Measurements from ENCODE around the gene ROR2. TPM values are rescaled to one million over a fixed set of nuclear protein-coding genes. Genes with fewer than 3 reads are reported as not detected.

ROR2 gene
- total RNA-seq, 1 experiment from 2014 or later = not detected

- CTCF ChIA-PET = no interaction called here
- no peak for ATAC-seq
Observed at GRCh38 chr9:91834740-91835139, 115.3 kb downstream of the ROR2 start.

GRCh38 chr9:91833878-91834255 is 116.2 kb downstream of the ROR2 start:
- no peak for DNase-seq
- H3K4me2 ChIP-seq (ENCODE audit: low read length) = no peak overlapping the region
- H3K9ac ChIP-seq (ENCODE audit: low read length) = no peak overlapping the region
- no peaks in the 10 kb centered on the region for H3K9me3 ChIP-seq (ENCODE audit: low read length)
- ATAC-seq = no peak
- no peak overlapping the region for H2AFZ ChIP-seq (ENCODE audit: low read length)
- no peaks in the 10 kb centered on the region for H4K20me1 ChIP-seq (ENCODE audit: low read length)
- peaks cover 14% of the 10 kb centered on the region for H3K4me1 ChIP-seq (ENCODE audit: insufficient read depth, low read length)
- intact Hi-C loops (cut with micrococcal nuclease) = no loop called here
- H3K36me3 ChIP-seq (ENCODE audit: low read depth, low read length) = no peaks in the 10 kb centered on the region
- H3K27me3 ChIP-seq (ENCODE audit: low read length) = no peaks in the 10 kb centered on the region
- H3K79me2 ChIP-seq (ENCODE audit: low read length) = no peaks in the 10 kb centered on the region
- no TSS peak for BruUV-seq (replicated peaks)
- no peak for TF ChIP-seq EZH2phosphoT487 (IDR thresholded peaks at IDR 0.05; ENCODE audit: borderline replicate concordance, low read length)
- TF ChIP-seq, protein P1, sequence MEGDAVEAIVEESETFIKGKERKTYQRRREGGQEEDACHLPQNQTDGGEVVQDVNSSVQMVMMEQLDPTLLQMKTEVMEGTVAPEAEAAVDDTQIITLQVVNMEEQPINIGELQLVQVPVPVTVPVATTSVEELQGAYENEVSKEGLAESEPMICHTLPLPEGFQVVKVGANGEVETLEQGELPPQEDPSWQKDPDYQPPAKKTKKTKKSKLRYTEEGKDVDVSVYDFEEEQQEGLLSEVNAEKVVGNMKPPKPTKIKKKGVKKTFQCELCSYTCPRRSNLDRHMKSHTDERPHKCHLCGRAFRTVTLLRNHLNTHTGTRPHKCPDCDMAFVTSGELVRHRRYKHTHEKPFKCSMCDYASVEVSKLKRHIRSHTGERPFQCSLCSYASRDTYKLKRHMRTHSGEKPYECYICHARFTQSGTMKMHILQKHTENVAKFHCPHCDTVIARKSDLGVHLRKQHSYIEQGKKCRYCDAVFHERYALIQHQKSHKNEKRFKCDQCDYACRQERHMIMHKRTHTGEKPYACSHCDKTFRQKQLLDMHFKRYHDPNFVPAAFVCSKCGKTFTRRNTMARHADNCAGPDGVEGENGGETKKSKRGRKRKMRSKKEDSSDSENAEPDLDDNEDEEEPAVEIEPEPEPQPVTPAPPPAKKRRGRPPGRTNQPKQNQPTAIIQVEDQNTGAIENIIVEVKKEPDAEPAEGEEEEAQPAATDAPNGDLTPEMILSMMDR (conservative IDR thresholded peaks at IDR 0.05; ENCODE audit: low read depth, low read length) = no peak
- no peak for TF ChIP-seq EZH2 (IDR thresholded peaks at IDR 0.05; ENCODE audit: low read length, unreplicated experiment)
- ChIA-PET POLR2A (ENCODE audit: unreplicated experiment) (no interaction called here), CTCF (no interaction called here)
- no peaks in the 10 kb centered on the region for H3K9me2 ChIP-seq (replicated peaks; ENCODE audit: low read length)
- no peak overlapping the region for H3K4me3 ChIP-seq (ENCODE audit: low read length)
- H3K27ac ChIP-seq (ENCODE audit: low read length) = no peak overlapping the region
- H3F3A ChIP-seq (ENCODE audit: low read length, unreplicated experiment) = no peaks in the 10 kb centered on the region

More at GRCh38 chr9:91834740-91835139, 115.3 kb downstream of the ROR2 start:
- H3K79me2 ChIP-seq (ENCODE audit: low read length) = no peaks in the 10 kb centered on the region
- TF ChIP-seq EZH2phosphoT487 (IDR thresholded peaks at IDR 0.05; ENCODE audit: borderline replicate concordance, low read length) = no peak
- TF ChIP-seq, protein P1 (conservative IDR thresholded peaks at IDR 0.05; ENCODE audit: low read depth, low read length) = no peak
- TF ChIP-seq EZH2 (IDR thresholded peaks at IDR 0.05; ENCODE audit: low read length, unreplicated experiment) = no peak
- no peaks in the 10 kb centered on the region for H4K20me1 ChIP-seq (ENCODE audit: low read length)
- no peaks in the 10 kb centered on the region for H3K9me2 ChIP-seq (replicated peaks; ENCODE audit: low read length)
- no peak overlapping the region for H3K27ac ChIP-seq (ENCODE audit: low read length)
- no peaks in the 10 kb centered on the region for H3K36me3 ChIP-seq (ENCODE audit: low read depth, low read length)
- intact Hi-C loops (cut with micrococcal nuclease) = no loop called here
- H3K9ac ChIP-seq (ENCODE audit: low read length) = no peak overlapping the region
- H2AFZ ChIP-seq (ENCODE audit: low read length) = no peak overlapping the region
- no peaks in the 10 kb centered on the region for H3K27me3 ChIP-seq (ENCODE audit: low read length)
- BruUV-seq (replicated peaks) = no TSS peak
- no peaks in the 10 kb centered on the region for H3F3A ChIP-seq (ENCODE audit: low read length, unreplicated experiment)
- no peak overlapping the region for H3K4me3 ChIP-seq (ENCODE audit: low read length)
- H3K4me2 ChIP-seq (ENCODE audit: low read length) = no peak overlapping the region
- peaks cover 15% of the 10 kb centered on the region for H3K4me1 ChIP-seq (ENCODE audit: insufficient read depth, low read length)
- H3K9me3 ChIP-seq (ENCODE audit: low read length) = no peaks in the 10 kb centered on the region
- no peak for DNase-seq
- POLR2A ChIA-PET (ENCODE audit: unreplicated experiment) = no interaction called here

DNA sequence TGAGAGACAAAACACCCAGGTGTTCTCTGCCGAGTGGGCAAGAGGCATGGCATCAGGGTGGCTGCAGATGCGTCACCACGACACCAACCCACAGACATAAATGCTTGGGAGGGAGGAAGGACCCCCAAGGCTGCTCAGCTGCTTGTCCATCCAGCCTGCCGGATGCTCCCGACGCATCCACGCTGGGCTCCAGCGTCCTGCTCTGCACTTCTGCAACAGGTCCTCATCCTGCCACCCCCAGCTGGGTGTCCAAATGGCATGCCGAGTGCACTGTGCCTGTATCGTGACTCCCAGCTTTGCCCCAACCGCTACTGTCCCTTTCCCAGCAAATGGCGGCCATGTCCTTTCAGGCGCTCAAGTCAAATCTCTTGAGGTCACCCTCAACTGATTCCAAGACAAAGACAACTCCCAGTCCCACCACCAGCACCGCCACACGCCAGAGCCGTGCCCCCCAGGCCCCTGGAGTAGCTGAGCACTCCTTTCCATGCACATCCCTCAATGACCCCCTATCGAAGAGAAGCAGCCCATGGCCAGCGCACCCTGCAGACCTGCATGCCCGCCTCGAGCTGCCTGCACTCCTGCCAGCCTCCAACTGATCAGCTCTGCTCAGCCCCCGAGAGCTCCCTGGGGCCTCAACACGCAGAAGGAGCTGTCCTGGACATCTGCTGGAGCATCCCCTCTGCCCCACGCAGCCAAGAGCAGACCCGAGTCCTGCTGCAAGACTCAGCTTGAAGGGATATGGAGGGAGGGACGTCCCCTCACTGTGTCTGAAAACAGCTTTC is 116.7 kb downstream of the ROR2 start:
- no TSS peak for BruUV-seq (replicated peaks)

More for the DNA sequence above, 116.7 kb downstream of the ROR2 start:
- Histone ChIP-seq H3K27me3 (ENCODE audit: low read length) (no peaks in the 10 kb centered on the region), H3K27ac (ENCODE audit: low read length) (no peak overlapping the region), H3K4me2 (ENCODE audit: low read length) (no peak overlapping the region), H3K4me1 (ENCODE audit: insufficient read depth, low read length) (peaks cover 8% of the 10 kb centered on the region), H4K20me1 (ENCODE audit: low read length) (no peaks in the 10 kb centered on the region), H3F3A (ENCODE audit: low read length, unreplicated experiment) (no peaks in the 10 kb centered on the region), H2AFZ (ENCODE audit: low read length) (no peak overlapping the region), H3K9me3 (ENCODE audit: low read length) (no peaks in the 10 kb centered on the region), H3K36me3 (ENCODE audit: low read depth, low read length) (no peaks in the 10 kb centered on the region), H3K79me2 (ENCODE audit: low read length) (no peaks in the 10 kb centered on the region), H3K9ac (ENCODE audit: low read length) (no peak overlapping the region), H3K9me2 (replicated peaks; ENCODE audit: low read length) (no peaks in the 10 kb centered on the region), H3K4me3 (ENCODE audit: low read length) (no peak overlapping the region)
- ChIA-PET POLR2A (ENCODE audit: unreplicated experiment) (no interaction called here), CTCF (no interaction called here)
- ATAC-seq (no peak), DNase-seq (no peak)
- intact Hi-C loops (cut with micrococcal nuclease) = no loop called here
- no peak for TF ChIP-seq EZH2 (IDR thresholded peaks at IDR 0.05; ENCODE audit: low read length, unreplicated experiment)
- TF ChIP-seq EZH2phosphoT487 (IDR thresholded peaks at IDR 0.05; ENCODE audit: borderline replicate concordance, low read length) = no peak
- TF ChIP-seq, protein P1 (conservative IDR thresholded peaks at IDR 0.05; ENCODE audit: low read depth, low read length) = no peak

Measured in PC-3 (cell line).